ENCODE data around the gene CDC25A. TPM values are rescaled to one million over a fixed set of nuclear protein-coding genes. Genes with fewer than 3 reads are reported as not detected.

Gene CDC25A
- total RNA-seq, 4 donors from 2014 or later, result 0.94 to 4.0 (median 3.7) TPM

GRCh38 chr3:48107227-48107626 lies 81.0 kb downstream of the CDC25A start:
- no peaks in the 10 kb centered on the region for H3K36me3 ChIP-seq
- intact Hi-C loops (cut with DNase I), result no loop called here
- no peaks in the 10 kb centered on the region for H3K27me3 ChIP-seq
- WGBS, 2 donors, result 81 to 88% methylated on average over 3 of the region's 3 CpGs
- no peaks in the 10 kb centered on the region for H3K4me1 ChIP-seq
- H3K4me3 ChIP-seq (replicated peaks in 1 of 3), result no peak overlapping the region
- H3K27ac ChIP-seq, result no peak overlapping the region
- TF ChIP-seq POLR2A (IDR thresholded peaks at IDR 0.05), result no peak
- TF ChIP-seq, protein P1, sequence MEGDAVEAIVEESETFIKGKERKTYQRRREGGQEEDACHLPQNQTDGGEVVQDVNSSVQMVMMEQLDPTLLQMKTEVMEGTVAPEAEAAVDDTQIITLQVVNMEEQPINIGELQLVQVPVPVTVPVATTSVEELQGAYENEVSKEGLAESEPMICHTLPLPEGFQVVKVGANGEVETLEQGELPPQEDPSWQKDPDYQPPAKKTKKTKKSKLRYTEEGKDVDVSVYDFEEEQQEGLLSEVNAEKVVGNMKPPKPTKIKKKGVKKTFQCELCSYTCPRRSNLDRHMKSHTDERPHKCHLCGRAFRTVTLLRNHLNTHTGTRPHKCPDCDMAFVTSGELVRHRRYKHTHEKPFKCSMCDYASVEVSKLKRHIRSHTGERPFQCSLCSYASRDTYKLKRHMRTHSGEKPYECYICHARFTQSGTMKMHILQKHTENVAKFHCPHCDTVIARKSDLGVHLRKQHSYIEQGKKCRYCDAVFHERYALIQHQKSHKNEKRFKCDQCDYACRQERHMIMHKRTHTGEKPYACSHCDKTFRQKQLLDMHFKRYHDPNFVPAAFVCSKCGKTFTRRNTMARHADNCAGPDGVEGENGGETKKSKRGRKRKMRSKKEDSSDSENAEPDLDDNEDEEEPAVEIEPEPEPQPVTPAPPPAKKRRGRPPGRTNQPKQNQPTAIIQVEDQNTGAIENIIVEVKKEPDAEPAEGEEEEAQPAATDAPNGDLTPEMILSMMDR (IDR thresholded peaks at IDR 0.05), result no peak
- H3K9me3 ChIP-seq, result no peaks in the 10 kb centered on the region
- DNase-seq, result no peak

MicroRNA genes within 50 kb of the gene (microRNA counts, 767-probe panel; counts per million panel counts)
- 0 counts per million in 2 donors for microRNA hsa-miR-4443

Small RNAs within 50 kb of the gene (microRNA-seq; reads per million reads assigned to microRNA genes)
- 49.4 reads per million, percentile 48 among the genes with 10 or more reads in this experiment for gene MIR4443

Small RNAs within 50 kb of the gene (small RNA-seq; reads per million reads assigned to genes)
- not detected for gene MIR4443
- gene NDUFB1P1, result not detected
- gene RNU7-128P, result not detected
- not detected for gene SNRPFP4

Other genes starting within 250 kb of the CDC25A start
- gene MAP4, start 172.0 kb downstream of the CDC25A start, total RNA-seq, result 100 to 1,000 TPM in 1 of 4 donors, 10 to 100 TPM in 3; 75.5 to 103 (median 88.0) TPM
- gene CAMP, start 35.1 kb upstream of the CDC25A start, total RNA-seq, result 1 to 10 TPM in 3 of 4 donors, not detected in 1; 4.8 to 6.5 (median 5.4) TPM
- 10 to 100 TPM; 28.5 to 48.7 (median 37.8) TPM for gene ZNF589, start 52.7 kb upstream of the CDC25A start, total RNA-seq
- 10 to 100 TPM; 34.3 to 56.6 (median 44.6) TPM for gene NME6, start 113.0 kb upstream of the CDC25A start, total RNA-seq
- gene SPINK8, start 145.2 kb upstream of the CDC25A start, total RNA-seq, result not detected
- gene FBXW12, start 183.8 kb upstream of the CDC25A start, total RNA-seq, result not detected
- 100 to 1,000 TPM; 126 to 216 (median 138) TPM for gene PLXNB1, start 241.7 kb upstream of the CDC25A start, total RNA-seq